Mucosa of gallbladder (tissue), 1 donor: ENCODE measurements around the gene OVOL2. TPM values are rescaled to one million over a fixed set of nuclear protein-coding genes. Genes with fewer than 3 reads are reported as not detected.

Experiments
- DNase-seq: peaks from one replicate; pipeline ENCODE4 v3.0.0-alpha.2; 2020; ENCODE audit warnings: low spot score
- total RNA-seq: library from RNA; stranded (reverse); gene quantifications from one replicate; pipeline ENCODE4 v1.2.1, GENCODE V29; 2021
- donor health status: DM: no; HTN: no; CAD: no.

The OVOL2 gene
- total RNA-seq, 1 donor from 2014 or later = 11.1 TPM

DNA sequence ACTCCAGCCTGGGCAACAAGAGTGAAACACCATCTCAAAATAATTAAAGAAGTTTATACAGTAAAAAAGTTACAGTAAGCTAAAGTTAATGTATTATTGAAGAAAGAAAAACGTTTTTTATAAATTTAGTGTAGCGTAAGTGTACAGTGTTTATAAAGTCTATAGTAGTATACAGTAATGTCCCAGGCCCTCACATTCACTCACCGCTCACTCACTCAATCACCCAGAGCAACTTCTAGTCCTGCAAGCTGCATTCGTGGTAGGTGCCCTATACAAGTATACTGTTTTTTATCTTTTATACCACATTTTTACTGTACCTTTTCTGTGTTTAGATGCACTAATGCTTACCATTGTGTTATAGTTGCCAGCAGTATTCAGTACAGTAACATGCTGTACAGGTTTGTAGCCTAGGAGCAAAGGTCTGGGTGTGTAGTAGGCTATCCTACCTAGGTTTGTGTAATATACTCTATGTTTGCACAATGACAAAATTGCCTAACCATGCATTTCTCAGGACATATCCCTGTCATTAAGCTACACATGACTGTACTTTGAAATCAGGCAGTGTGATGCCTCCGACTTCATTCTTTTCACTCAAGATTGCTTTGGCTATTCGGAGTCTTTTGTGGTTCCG lies 72.2 kb downstream of the OVOL2 start:
- no peak for DNase-seq

DNA sequence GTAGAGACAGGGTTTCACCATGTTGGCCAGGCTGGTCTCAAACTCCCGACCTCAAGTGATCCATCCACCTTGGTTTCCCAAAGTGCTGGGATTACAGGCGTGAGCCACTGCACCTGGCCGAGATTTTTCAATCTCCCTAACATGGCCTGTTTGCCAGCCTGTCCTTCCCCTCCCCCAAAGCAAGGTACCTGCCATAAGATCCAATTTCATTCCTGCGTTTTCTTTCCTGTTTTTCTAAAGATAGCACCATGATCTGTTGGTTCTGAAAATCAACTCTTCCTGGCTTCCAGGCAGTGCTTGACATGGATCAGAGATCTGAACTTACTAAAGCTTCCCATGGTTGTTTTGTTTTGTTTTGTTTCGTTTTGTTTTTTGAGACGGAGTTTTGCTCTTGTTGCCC lies 81.4 kb downstream of the OVOL2 start:
- DNase-seq = no peak

Other genes starting within 250 kb of the OVOL2 start
- 64.5 TPM for gene SNX5, start 89.1 kb downstream of the OVOL2 start, total RNA-seq
- gene MGME1, start 88.9 kb downstream of the OVOL2 start, total RNA-seq = 8.5 TPM
- gene KAT14, start 79.9 kb upstream of the OVOL2 start, total RNA-seq = 16.6 TPM
- 21.8 TPM for gene PET117, start 79.9 kb upstream of the OVOL2 start, total RNA-seq
- 12.7 TPM for gene ZNF133, start 230.6 kb upstream of the OVOL2 start, total RNA-seq